SK-N-MC (cell line): ENCODE data around the gene FAM111A.

Experiments used
- DNase-seq: peaks from one replicate; pipeline ENCODE4 v3.0.0-alpha.2; 2011; ENCODE audit warnings: low read depth, low spot score
- H3K27ac ChIP-seq: fragments of 200-600 bp; sonication (generic); 2 replicates; pipeline ENCODE4 v1.5.1; 2016; ENCODE audit warnings: mixed run types
- H3K36me3 ChIP-seq: fragments of 200-600 bp; sonication (generic); 2 replicates; pipeline ENCODE4 v1.6.1; 2017; ENCODE audit warnings: antibody characterized with exemption, low read length, mixed read lengths; ENCODE audit not compliant: insufficient read depth
- H3K4me3 ChIP-seq: fragments of 200-600 bp; sonication (generic); 2 replicates; pipeline ENCODE4 v1.5.1; 2016
- H3K9ac ChIP-seq: fragments of 200-600 bp; sonication (generic); 2 replicates; pipeline ENCODE4 v1.8.0; 2017; ENCODE audit warnings: mixed run types, mixed read lengths; ENCODE audit not compliant: insufficient read length
- H3K9me3 ChIP-seq: fragments of 200-600 bp; sonication (generic); 2 replicates; pipeline ENCODE4 v1.6.1; 2017; ENCODE audit warnings: low read depth, mild to moderate bottlenecking, antibody characterized with exemption, low read length, moderate library complexity, mixed read lengths
- EZH2 ChIP-seq: fragments of 200-600 bp; sonication (generic); IDR thresholded peaks from one replicate; pipeline ENCODE4 v1.6.1; 2017; ENCODE audit warnings: antibody characterized with exemption
- FOXP2 ChIP-seq: optimal IDR thresholded peaks from 2 replicates; pipeline ENCODE3; 2011; ENCODE audit warnings: mild to moderate bottlenecking, moderate library complexity; ENCODE audit not compliant: insufficient read depth; ENCODE audit errors: extremely low read length, control extremely low read depth
- POLR2AphosphoS5 ChIP-seq: IDR thresholded peaks from 2 replicates; pipeline ENCODE4 v1.6.1; 2012; ENCODE audit warnings: mild to moderate bottlenecking, low read depth, low read length, borderline replicate concordance

Gene FAM111A

DNA sequence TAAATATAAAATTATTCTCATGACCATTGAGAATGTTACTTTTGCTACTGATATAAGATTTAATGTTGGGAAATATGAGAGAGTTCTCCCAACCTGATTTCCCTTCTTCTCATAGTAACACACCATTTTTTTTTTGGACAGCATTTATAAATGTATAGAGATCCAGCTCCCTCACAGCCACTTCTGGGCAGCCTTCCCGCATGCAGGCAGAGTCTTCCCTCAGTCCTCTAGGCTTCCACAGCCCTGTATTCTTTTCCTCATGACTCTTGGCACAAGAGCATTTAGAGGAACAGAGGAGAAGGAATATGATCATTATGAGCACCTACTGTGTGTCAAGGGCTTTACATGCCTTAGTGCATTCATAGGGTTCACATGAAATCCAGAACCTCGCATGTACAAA is 38.3 kb downstream of the FAM111A start:
- H3K27ac ChIP-seq: no peak overlapping the region
- no peak overlapping the region for H3K4me3 ChIP-seq
- H3K9ac ChIP-seq: no peak overlapping the region
- H3K9me3 ChIP-seq: no peaks in the 10 kb centered on the region
- no peak for DNase-seq
- TF ChIP-seq FOXP2 (no peak), POLR2AphosphoS5 (no peak), EZH2 (no peak)
- no peaks in the 10 kb centered on the region for H3K36me3 ChIP-seq

DNA sequence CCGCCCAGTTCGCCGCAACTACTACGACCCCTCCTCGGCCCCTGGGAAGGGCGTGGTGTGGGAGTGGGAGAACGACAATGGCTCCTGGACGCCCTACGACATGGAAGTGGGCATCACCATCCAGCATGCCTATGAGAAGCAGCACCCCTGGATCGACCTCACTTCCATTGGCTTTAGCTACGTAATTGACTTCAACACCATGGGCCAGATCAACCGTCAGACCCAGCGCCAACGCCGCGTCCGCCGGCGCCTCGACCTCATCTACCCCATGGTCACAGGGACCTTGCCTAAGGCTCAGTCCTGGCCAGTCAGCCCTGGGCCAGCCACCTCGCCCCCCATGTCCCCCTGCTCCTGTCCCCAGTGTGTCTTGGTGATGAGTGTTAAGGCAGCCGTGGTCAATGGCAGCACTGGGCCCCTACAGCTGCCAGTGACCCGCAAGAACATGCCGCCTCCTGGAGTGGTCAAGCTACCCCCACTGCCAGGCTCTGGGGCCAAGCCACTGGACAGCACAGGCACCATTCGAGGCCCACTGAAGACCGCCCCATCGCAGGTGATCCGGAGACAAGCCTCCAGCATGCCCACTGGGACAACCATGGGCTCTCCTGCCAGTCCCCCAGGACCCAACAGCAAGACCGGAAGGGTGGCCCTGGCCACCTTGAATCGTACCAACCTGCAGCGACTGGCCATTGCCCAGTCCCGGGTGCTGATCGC is 39.2 kb downstream of the FAM111A start:
- H3K9me3 ChIP-seq: no peaks in the 10 kb centered on the region
- H3K4me3 ChIP-seq: no peak overlapping the region
- H3K36me3 ChIP-seq: no peaks in the 10 kb centered on the region
- DNase-seq: no peak
- no peak overlapping the region for H3K27ac ChIP-seq
- TF ChIP-seq POLR2AphosphoS5 (no peak), FOXP2 (no peak), EZH2 (no peak)
- H3K9ac ChIP-seq: no peak overlapping the region

DNA sequence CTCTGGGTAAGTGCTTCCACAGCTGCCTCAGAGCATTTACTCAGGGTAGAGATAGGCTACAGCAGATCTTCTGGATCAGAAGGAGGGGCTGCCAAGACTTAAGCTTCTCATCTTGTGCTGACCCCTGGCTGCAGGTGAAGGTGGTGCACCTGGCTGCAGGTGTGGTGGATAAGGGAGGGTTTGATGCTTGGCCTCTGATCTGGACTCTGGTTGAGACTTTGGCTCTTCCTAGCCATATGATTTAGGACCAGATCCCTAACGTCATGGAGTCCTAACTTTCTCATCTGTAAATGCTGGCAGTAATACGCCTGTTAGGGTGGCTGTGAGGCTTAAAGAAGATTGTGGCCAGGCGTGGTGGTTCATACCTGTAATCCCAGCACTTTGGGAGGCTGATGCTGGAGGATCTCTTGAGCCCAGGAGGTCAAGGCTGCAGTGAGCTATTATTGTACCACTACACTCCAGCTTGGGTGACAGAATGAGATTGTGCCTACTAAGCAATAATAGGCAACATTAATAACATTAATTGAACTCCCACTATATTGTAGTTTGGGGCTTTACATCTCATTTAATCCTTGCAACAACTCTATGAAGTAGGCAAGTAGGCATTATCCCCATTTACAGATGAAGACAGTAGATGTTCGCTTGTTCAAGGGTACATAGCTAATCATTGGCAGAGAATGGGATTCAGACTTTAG is 39.9 kb downstream of the FAM111A start:
- H3K36me3 ChIP-seq: no peaks in the 10 kb centered on the region

DNA sequence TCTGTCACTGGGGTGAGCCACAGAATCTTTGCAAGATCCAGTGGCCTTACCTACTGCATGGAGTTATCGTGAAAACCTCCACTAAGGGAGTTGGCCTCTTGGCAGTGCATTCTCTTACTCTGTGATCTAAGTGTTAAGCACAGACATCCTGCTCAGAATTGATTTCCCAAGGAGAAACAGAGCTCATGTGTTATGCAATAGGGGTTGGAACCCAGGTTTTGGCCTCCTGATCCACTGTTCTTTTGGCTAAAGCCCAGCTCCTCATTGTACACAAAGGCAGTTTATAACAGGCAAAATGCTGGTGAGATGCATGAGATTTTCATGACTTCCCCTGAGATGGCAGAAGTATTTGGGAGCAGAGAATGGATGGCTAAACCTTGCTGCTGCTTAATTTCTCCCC is 41.1 kb downstream of the FAM111A start:
- Histone ChIP-seq H3K9ac (no peak overlapping the region), H3K9me3 (no peaks in the 10 kb centered on the region), H3K4me3 (no peak overlapping the region), H3K36me3 (no peaks in the 10 kb centered on the region), H3K27ac (no peak overlapping the region)
- TF ChIP-seq EZH2: no peak
- TF ChIP-seq POLR2AphosphoS5: no peak
- TF ChIP-seq FOXP2: no peak
- DNase-seq: no peak

More for the DNA sequence above, 39.9 kb downstream of the FAM111A start:
- H3K4me3 ChIP-seq: no peak overlapping the region
- TF ChIP-seq POLR2AphosphoS5 (no peak), FOXP2 (no peak), EZH2 (no peak)
- H3K9me3 ChIP-seq: no peaks in the 10 kb centered on the region
- H3K27ac ChIP-seq: no peak overlapping the region
- no peak overlapping the region for H3K9ac ChIP-seq
- no peak for DNase-seq

DNA sequence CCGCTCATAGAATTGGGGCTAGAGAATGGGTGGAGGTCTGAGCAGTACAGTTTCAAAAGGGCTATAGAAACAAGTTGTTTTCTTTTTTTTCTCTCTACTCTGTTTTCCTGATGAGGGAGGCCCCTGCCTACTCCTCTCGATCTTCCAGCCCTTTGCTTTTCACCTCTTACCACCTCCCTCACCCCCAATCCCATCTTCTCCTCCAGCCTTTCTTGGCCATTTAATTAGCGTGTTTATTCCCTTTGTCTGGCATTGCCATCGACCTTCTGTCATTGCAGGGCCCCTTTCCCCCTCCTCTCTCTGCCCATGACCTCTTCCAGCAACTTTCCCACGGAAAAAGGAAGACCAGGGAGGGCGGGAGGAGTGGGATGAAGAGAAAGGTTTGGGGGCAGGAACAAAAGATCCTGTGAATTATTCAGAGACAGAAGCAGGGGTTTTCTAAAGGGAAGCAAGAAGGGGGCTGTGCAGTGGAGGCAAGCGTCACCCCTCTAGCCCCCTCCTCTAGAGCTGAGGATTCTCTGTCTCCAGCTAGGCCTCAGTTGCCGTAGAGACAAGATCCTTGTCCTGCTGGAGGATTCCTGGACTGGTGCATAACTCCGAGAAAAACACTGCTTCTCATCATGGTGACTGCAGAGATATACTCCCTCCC is 42.2 kb downstream of the FAM111A start:
- H3K9me3 ChIP-seq: no peaks in the 10 kb centered on the region
- H3K9ac ChIP-seq: no peak overlapping the region
- no peak overlapping the region for H3K4me3 ChIP-seq
- no peak overlapping the region for H3K27ac ChIP-seq
- no peak for TF ChIP-seq EZH2
- DNase-seq: no peak
- no peaks in the 10 kb centered on the region for H3K36me3 ChIP-seq

DNA sequence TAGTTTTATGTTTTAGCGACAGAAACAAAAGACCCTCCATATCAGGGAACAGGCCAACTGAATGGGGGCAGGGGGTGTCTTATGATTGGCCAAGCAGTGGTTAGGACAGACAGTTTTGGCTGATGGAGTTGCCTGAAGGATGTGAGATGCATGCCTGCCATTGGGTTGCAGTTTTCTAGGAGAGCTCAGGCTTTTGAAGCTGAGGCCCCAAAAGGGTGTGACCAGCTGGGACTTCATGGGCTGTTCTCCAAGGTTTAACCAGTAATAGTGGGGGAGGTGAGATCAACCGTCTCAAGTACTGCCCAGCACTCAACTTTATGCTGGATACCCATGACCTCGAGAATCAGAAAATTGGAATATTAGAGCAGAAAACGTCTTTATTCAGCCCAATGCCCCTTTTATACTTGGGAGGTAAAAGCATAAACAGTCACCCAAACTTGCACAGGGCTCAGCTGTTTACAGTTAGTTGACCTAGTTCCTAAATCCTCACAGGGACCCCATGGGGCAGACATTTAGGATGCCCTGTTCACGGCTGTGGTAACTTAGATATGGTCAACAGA is 42.8 kb downstream of the FAM111A start:
- Histone ChIP-seq H3K9me3 (no peaks in the 10 kb centered on the region), H3K4me3 (no peak overlapping the region), H3K27ac (no peak overlapping the region), H3K36me3 (no peaks in the 10 kb centered on the region), H3K9ac (no peak overlapping the region)
- TF ChIP-seq EZH2: no peak
- TF ChIP-seq FOXP2: no peak
- no peak for TF ChIP-seq POLR2AphosphoS5
- no peak for DNase-seq

DNA sequence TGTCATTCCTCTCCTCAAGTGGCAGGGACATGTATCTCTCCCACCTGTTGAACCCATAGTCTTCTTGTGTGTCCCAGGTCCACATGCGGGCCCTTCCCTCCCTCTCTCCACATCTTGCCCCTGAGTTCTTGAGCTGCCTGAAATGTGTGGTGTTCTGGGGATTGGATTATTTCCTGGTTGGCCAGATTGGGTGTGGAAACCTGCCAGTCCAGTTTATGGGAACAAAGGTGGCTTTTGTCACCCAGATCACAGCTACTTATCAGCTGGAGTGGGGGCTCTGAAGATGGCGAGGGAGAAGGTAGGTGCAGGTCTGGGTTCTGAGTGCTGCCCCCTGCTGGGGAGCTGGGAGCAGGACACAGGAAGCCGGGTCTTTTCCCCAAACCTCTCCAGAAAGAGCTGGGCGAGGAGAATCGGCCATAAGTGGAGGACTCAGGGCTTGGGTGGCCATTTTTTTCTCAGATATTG is 43.5 kb downstream of the FAM111A start:
- Histone ChIP-seq H3K9ac (no peak overlapping the region), H3K36me3 (no peaks in the 10 kb centered on the region), H3K4me3 (no peak overlapping the region), H3K27ac (no peak overlapping the region), H3K9me3 (no peaks in the 10 kb centered on the region)
- DNase-seq: no peak
- TF ChIP-seq POLR2AphosphoS5 (no peak), EZH2 (no peak), FOXP2 (no peak)

DNA sequence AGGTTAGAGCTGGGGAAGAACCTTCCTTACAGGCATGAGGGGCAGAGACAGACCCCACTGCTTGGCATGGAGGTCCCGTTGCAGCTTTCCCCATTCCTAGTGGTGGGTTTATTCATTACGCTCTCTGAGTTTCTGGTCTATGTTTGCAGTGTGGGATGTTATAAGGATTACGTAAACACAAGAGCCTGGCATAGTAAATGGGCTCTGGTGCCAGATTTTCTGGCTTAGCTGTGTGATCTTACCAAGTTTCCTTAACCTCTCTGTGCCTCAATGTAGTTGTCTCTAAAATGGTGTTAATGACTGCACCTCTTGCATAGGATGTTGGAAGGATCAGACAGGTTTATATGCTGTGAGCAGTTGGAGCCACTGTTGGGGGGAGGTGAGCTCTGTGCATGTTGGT is 44.4 kb downstream of the FAM111A start:
- no peak overlapping the region for H3K27ac ChIP-seq
- TF ChIP-seq EZH2 (no peak), POLR2AphosphoS5 (no peak), FOXP2 (no peak)
- no peaks in the 10 kb centered on the region for H3K36me3 ChIP-seq
- no peaks in the 10 kb centered on the region for H3K9me3 ChIP-seq
- no peak overlapping the region for H3K9ac ChIP-seq
- no peak for DNase-seq
- H3K4me3 ChIP-seq: no peak overlapping the region
